IMR-90 (cell line): ENCODE measurements around the gene AGMO. TPM values are rescaled to one million over a fixed set of nuclear protein-coding genes. Genes with fewer than 3 reads are reported as not detected.

Source experiments
- ATAC-seq: fragments of 200-7000 bp; cut with Tn5 transposase; 2 replicates; pipeline ENCODE4 v1.9.1; 2020; ENCODE audit warnings: low read depth, mild to moderate bottlenecking, moderate library complexity
- BruUV-seq: library from RNA; stranded (reverse); fragments of 400-500 nt; replicated peaks from 2 replicates; lab custom pipeline; 2021; lab: Mats Ljungman, UMichigan
- CTCF ChIA-PET: fragments of 300-600 bp; formaldehyde crosslinking; extraction: SDS; loops from one replicate; lab custom pipeline; 2021; ENCODE audit warnings: antibody characterized with exemption; lab: Yijun Ruan, JAX
- POLR2A ChIA-PET: fragments of 300-600 bp; sonication (Branson Sonifier 250); formaldehyde crosslinking; loops from one replicate; lab custom pipeline; 2022; ENCODE audit warnings: antibody characterized with exemption; ENCODE audit not compliant: unreplicated experiment; lab: Charles Lee
- DNase-seq: peaks from one replicate; pipeline ENCODE4 v3.0.0; 2013
- H2AFZ ChIP-seq: replicated peaks from 2 replicates; pipeline ENCODE3; 2013; ENCODE audit warnings: low read length, mild to moderate bottlenecking; ENCODE audit not compliant: poor library complexity
- H2AK5ac ChIP-seq: 2 replicates; pipeline ENCODE4 v1.6.1; 2013; ENCODE audit warnings: low read depth, low read length, inconsistent platforms
- H2AK9ac ChIP-seq: replicated peaks from 2 replicates; pipeline ENCODE3; 2013; ENCODE audit warnings: mild to moderate bottlenecking, low read depth, low read length, moderate library complexity; ENCODE audit not compliant: poor library complexity
- H2BK120ac ChIP-seq: 2 replicates; pipeline ENCODE4 v1.6.1; 2013; ENCODE audit warnings: low read depth, low read length, inconsistent platforms
- H2BK15ac ChIP-seq: 3 replicates; pipeline ENCODE4 v1.6.1; 2013; ENCODE audit warnings: low read depth, low read length, inconsistent platforms
- H2BK20ac ChIP-seq: 2 replicates; pipeline ENCODE4 v1.6.1; 2013; ENCODE audit warnings: low read depth, mild to moderate bottlenecking, inconsistent platforms, low read length, moderate library complexity
- H2BK5ac ChIP-seq: 2 replicates; pipeline ENCODE4 v1.6.1; 2013; ENCODE audit warnings: mild to moderate bottlenecking, low read depth, low read length, inconsistent platforms; ENCODE audit not compliant: poor library complexity, severe bottlenecking
- H3K14ac ChIP-seq: replicated peaks from 2 replicates; pipeline ENCODE4 v1.6.1; 2013; ENCODE audit warnings: low read depth, low read length, inconsistent platforms
- H3K18ac ChIP-seq: 2 replicates; pipeline ENCODE4 v1.6.1; 2013; ENCODE audit warnings: low read depth, low read length, control low read depth
- H3K23ac ChIP-seq: 2 replicates; pipeline ENCODE4 v1.6.1; 2013; ENCODE audit warnings: low read depth, low read length, inconsistent platforms
- H3K27ac ChIP-seq: 2 replicates; pipeline ENCODE4 v1.5.1; 2013; ENCODE audit warnings: mild to moderate bottlenecking, control low read depth, low read length; ENCODE audit not compliant: insufficient read depth
- H3K27me3 ChIP-seq: 2 replicates; pipeline ENCODE4 v1.6.1; 2013; ENCODE audit warnings: low read length; ENCODE audit not compliant: control insufficient read depth, insufficient read depth
- H3K36me3 ChIP-seq: 2 replicates; pipeline ENCODE4 v1.6.1; 2013; ENCODE audit warnings: low read length, mixed read lengths; ENCODE audit not compliant: control insufficient read depth, insufficient read depth
- H3K4ac ChIP-seq: 2 replicates; pipeline ENCODE4 v1.6.1; 2013; ENCODE audit warnings: low read depth, low read length, inconsistent platforms
- H3K4me1 ChIP-seq: 2 replicates; pipeline ENCODE4 v1.6.1; 2013; ENCODE audit warnings: low read length, mixed read lengths; ENCODE audit not compliant: control insufficient read depth, insufficient read depth
- H3K4me2 ChIP-seq: 2 replicates; pipeline ENCODE4 v1.6.1; 2013; ENCODE audit warnings: low read depth, mild to moderate bottlenecking, control low read depth, low read length, moderate library complexity
- H3K4me3 ChIP-seq: 2 replicates; pipeline ENCODE4 v1.5.1; 2013; ENCODE audit warnings: low read depth, mild to moderate bottlenecking, control low read depth, low read length, moderate library complexity; ENCODE audit not compliant: insufficient read depth
- H3K56ac ChIP-seq: 2 replicates; pipeline ENCODE4 v1.6.1; 2013; ENCODE audit warnings: low read length, inconsistent platforms; ENCODE audit not compliant: insufficient read depth; ENCODE audit errors: extremely low read depth
- H3K79me1 ChIP-seq, 2 experiments: 2 replicates each; pipeline ENCODE4 v1.6.1; 2013; ENCODE audit warnings: low read length in 2 of 2, inconsistent platforms in 1 of 2, low read depth in 1 of 2
- H3K9ac ChIP-seq: 2 replicates; pipeline ENCODE4 v1.6.1; 2013; ENCODE audit warnings: low read depth, low read length, control low read depth
- H3K9me1 ChIP-seq: 2 replicates; pipeline ENCODE4 v1.6.1; 2013; ENCODE audit warnings: low read length, inconsistent platforms; ENCODE audit not compliant: insufficient read depth
- H3K9me3 ChIP-seq: 2 replicates; pipeline ENCODE4 v1.6.1; 2013; ENCODE audit warnings: low read length; ENCODE audit not compliant: control insufficient read depth, insufficient read depth
- H4K20me1 ChIP-seq: 2 replicates; pipeline ENCODE4 v1.6.1; 2013; ENCODE audit warnings: low read length, inconsistent platforms; ENCODE audit not compliant: insufficient read depth
- H4K5ac ChIP-seq: 2 replicates; pipeline ENCODE4 v1.6.1; 2013; ENCODE audit warnings: mild to moderate bottlenecking, low read depth, low read length, control low read depth
- H4K8ac ChIP-seq, 2 experiments: 2 replicates each; pipeline ENCODE4 v1.6.1; 2013; ENCODE audit warnings: low read depth in 2 of 2, low read length in 2 of 2, control low read depth in 1 of 2, inconsistent platforms in 1 of 2
- H4K91ac ChIP-seq: 2 replicates; pipeline ENCODE4 v1.6.1; 2013; ENCODE audit warnings: low read depth, low read length, inconsistent platforms; ENCODE audit not compliant: insufficient read depth
- CEBPB ChIP-seq: IDR thresholded peaks from 2 replicates; pipeline ENCODE4 v1.6.1; 2012; ENCODE audit warnings: low read depth, low read length, improper control_type of control experiment
- ELK1 ChIP-seq: fragments of 150-350 bp; IDR thresholded peaks from 2 replicates; pipeline ENCODE4 v1.6.1; 2016; ENCODE audit warnings: low read depth, mild to moderate bottlenecking, low read length, moderate library complexity, borderline replicate concordance
- POLR2A ChIP-seq: IDR thresholded peaks from 2 replicates; pipeline ENCODE4 v1.6.1; 2012; ENCODE audit warnings: mild to moderate bottlenecking, low read depth, low read length
- RAD21 ChIP-seq: IDR thresholded peaks from 2 replicates; pipeline ENCODE4 v1.6.1; 2012; ENCODE audit warnings: low read length, improper control_type of control experiment
- RCOR1 ChIP-seq: IDR thresholded peaks from 2 replicates; pipeline ENCODE4 v1.6.1; 2012; ENCODE audit warnings: mild to moderate bottlenecking, low read length, improper control_type of control experiment; ENCODE audit not compliant: insufficient replicate concordance
- RFX5 ChIP-seq: IDR thresholded peaks from 2 replicates; pipeline ENCODE4 v1.8.0; 2012; ENCODE audit warnings: low read depth, mild to moderate bottlenecking, low read length, moderate library complexity
- USF2 ChIP-seq: fragments of 150-350 bp; IDR thresholded peaks from 2 replicates; pipeline ENCODE4 v1.6.1; 2017; ENCODE audit warnings: mild to moderate bottlenecking, antibody characterized with exemption, low read length, low read depth
- WGBS, 2 experiments: methylation state at CpG; one replicate each; pipeline versions ENCODE4 v1.1.5 to v1.1.7; 2013; ENCODE audit warnings: missing lambda C conversion rate in 2 of 2; ENCODE audit not compliant: insufficient read length in 1 of 2; ENCODE audit errors: extremely low coverage in 2 of 2; 5-methylcytosine and 5-hydroxymethylcytosine counted together
- dilution Hi-C: fragments of 300-500 bp; cut with HindIII; formaldehyde crosslinking; loops from one replicate; pipeline ENCODE4 v1.14.3; 2018; ENCODE audit warnings: low sequenced_read_pairs; ENCODE audit not compliant: unreplicated experiment
- in situ Hi-C: fragments of 300-500 bp; cut with MboI; formaldehyde crosslinking; loops from 3 replicates; pipeline ENCODE4 v1.14.3; 2019; ENCODE audit warnings: low sequenced_read_pairs, inconsistent platforms, mixed read lengths
- intact Hi-C: fragments of 100-400 bp; cut with micrococcal nuclease; formaldehyde crosslinking; loops from 2 replicates; pipeline ENCODE4 v1.10.0; 2022
- polyA plus RNA-seq, 3 experiments: library from polyadenylated mRNA; depleted of rRNA; stranded (reverse); fragments of >200 nt; gene quantifications; 2 replicates each; pipeline ENCODE4 v1.2.3, GENCODE V29; 2012; ENCODE audit warnings: low replicate concordance in 1 of 3
- total RNA-seq: library from RNA; depleted of rRNA; stranded (reverse); fragments of >200 nt; gene quantifications from 2 replicates; pipeline ENCODE4 v1.2.3, GENCODE V29; 2012

Gene AGMO
- total and polyA plus RNA-seq, 2 of the 4 experiments (the other 2 are of a cell fraction) = not detected

- Histone ChIP-seq H2BK5ac (no peak overlapping the region), H3K4ac (no peak overlapping the region), H3K36me3 (no peaks in the 10 kb centered on the region), H2AFZ (no peak overlapping the region), H3K9ac (no peak overlapping the region), H4K91ac (no peak overlapping the region), H3K4me3 (no peak overlapping the region), H3K18ac (no peak overlapping the region), H2AK9ac (no peak overlapping the region), H3K79me1 (no peaks in the 10 kb centered on the region), H3K4me2 (peak overlapping the region; percentile 54; the same call in 1 of the 2 replicates), H3K9me1 (no peaks in the 10 kb centered on the region), H3K27ac (no peak overlapping the region), H3K14ac (no peak overlapping the region), H2BK120ac (no peak overlapping the region), H2AK5ac (no peak overlapping the region), H4K8ac (no peak overlapping the region), H4K5ac (no peak overlapping the region), H4K20me1 (no peaks in the 10 kb centered on the region), H2BK20ac (no peak overlapping the region), H3K27me3 (no peaks in the 10 kb centered on the region), H3K9me3 (no peaks in the 10 kb centered on the region), H3K4me1 (no peaks in the 10 kb centered on the region), H3K56ac (no peak overlapping the region), H2BK15ac (no peak overlapping the region), H3K23ac (no peak overlapping the region)
- whole genome bisulfite sequencing, 2 experiments = no CpG with 5 or more reads among the region's 2 CpGs
- no peak for TF ChIP-seq POLR2A
- TF ChIP-seq CEBPB = no peak
- no peak for TF ChIP-seq USF2
- no peak for TF ChIP-seq RFX5
- TF ChIP-seq RCOR1 = no peak
- no peak for TF ChIP-seq ELK1
- TF ChIP-seq RAD21 = no peak
- CTCF ChIA-PET = no interaction called here
- in situ Hi-C loops = no loop called here
- dilution Hi-C loops = no loop called here
- no TSS peak for BruUV-seq
- ATAC-seq (peak; percentile 54; the same call in 1 of the 2 replicates), DNase-seq (peak; percentile 17)
- POLR2A ChIA-PET = no interaction called here
- intact Hi-C loops = no loop called here
Observed at GRCh38 chr7:15424468-15424867, 137.3 kb downstream of the AGMO start.
